ENCODE measurements around the gene SRRD.
"Not testable (repeated sequence)": the region's sequence is repeated elsewhere in the genome, so short reads cannot be mapped to it uniquely, and the experiment has no call there.

SRRD gene

DNA sequence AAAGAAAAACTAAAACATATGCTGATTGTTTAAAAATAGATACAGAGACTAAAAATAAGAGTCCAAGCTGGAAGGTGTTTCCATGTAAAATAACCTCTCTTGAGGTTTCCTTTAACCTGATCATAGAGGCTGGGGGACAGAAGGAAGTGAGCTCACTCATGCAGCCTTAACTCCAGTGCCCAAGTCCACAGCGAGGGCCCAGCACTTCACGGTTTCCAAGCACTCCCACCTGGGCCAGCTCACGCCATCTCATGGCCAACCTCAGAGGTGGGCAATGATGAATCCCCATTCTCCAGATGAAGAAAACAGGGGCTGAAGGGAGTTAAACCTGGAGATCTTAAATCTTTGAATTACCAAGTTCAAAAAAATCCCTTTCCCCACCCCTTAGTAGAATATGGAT, 43.5 kb downstream of the SRRD start:
- no peak overlapping the region for H3K4me2 ChIP-seq (ENCODE audit: low read length)
- peaks cover 13% of the 10 kb centered on the region for H3K4me1 ChIP-seq (ENCODE audit: low read length)
- H3K9ac ChIP-seq (ENCODE audit: low read length), result no peak overlapping the region
- no peaks in the 10 kb centered on the region for H4K20me1 ChIP-seq (ENCODE audit: insufficient read depth, low read length)
- H3K27ac ChIP-seq (ENCODE audit: low read length), result no peak overlapping the region
- no peak for TF ChIP-seq EZH2phosphoT487 (IDR thresholded peaks at IDR 0.05; ENCODE audit: low read depth)
- H3K27me3 ChIP-seq (ENCODE audit: low read depth, low read length), result no peaks in the 10 kb centered on the region
- H2AFZ ChIP-seq (ENCODE audit: low read depth, low read length), result no peak overlapping the region
- no peaks in the 10 kb centered on the region for H3K36me3 ChIP-seq (replicated peaks; ENCODE audit: low read depth, low read length)
- H3K4me3 ChIP-seq (ENCODE audit: low read length), result no peak overlapping the region
- H3K79me2 ChIP-seq (ENCODE audit: low read length), result no peaks in the 10 kb centered on the region
- no peaks in the 10 kb centered on the region for H3K9me3 ChIP-seq (ENCODE audit: insufficient read depth, low read length)

DNA sequence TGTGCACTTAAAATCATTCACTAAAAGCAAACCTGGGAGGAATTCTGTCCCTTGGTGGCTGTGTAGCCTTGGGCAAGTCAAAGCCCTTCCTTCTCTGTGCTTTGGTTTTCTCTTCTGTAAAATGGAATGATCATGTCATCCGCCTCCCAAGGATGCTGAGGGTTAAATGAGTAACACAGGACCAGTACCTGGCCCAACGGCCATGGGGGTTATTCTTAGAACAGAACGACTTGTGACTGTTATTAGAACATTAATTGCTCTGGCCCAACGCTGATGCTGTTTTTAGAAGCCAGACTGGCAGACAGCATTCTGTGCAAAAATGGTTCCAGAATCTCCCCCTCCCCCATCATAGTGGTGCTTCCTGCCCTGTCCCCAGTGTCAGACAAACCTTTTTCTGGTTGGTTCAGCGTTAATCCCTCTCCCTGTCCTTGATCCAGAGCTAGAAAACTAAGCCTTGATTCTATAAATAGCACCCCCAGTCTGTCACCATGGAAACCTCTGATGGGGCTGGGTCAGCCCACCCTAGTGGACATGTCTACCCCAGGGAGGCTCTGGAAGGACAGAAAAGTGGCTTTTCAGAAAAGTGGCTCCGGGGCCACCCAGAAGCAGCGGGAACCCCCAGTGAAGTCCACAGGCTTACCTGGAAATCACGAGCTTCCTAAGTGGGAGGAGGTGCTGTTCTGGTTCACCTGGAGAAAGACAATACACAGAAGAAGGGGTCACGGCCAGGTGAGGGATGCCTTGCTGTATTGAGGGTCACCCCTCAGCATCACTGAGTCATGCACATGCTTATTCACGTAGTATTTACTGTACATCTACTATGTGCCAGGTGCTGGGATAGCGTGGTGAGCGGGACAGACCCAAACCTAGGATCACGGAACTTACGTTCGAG, 44.1 kb downstream of the SRRD start:
- no peaks in the 10 kb centered on the region for H4K20me1 ChIP-seq (ENCODE audit: insufficient read depth, low read length)
- no peaks in the 10 kb centered on the region for H3K9me3 ChIP-seq (ENCODE audit: insufficient read depth, low read length)
- no peak for TF ChIP-seq CTCF (IDR thresholded peaks at IDR 0.05; ENCODE audit: low read depth, low read length)
- no peak for TF ChIP-seq EZH2phosphoT487 (IDR thresholded peaks at IDR 0.05; ENCODE audit: low read depth)
- no peaks in the 10 kb centered on the region for H3K79me2 ChIP-seq (ENCODE audit: low read length)
- no peak overlapping the region for H3K4me2 ChIP-seq (ENCODE audit: low read length)
- no peak overlapping the region for H3K9ac ChIP-seq (ENCODE audit: low read length)
- no peak overlapping the region for H2AFZ ChIP-seq (ENCODE audit: low read depth, low read length)
- H3K27me3 ChIP-seq (ENCODE audit: low read depth, low read length), result no peaks in the 10 kb centered on the region
- peaks cover 20% of the 10 kb centered on the region for H3K4me1 ChIP-seq (ENCODE audit: low read length)
- no peaks in the 10 kb centered on the region for H3K36me3 ChIP-seq (replicated peaks; ENCODE audit: low read depth, low read length)
- no peak overlapping the region for H3K4me3 ChIP-seq (ENCODE audit: low read length)
- no peak overlapping the region for H3K27ac ChIP-seq (ENCODE audit: low read length)

- not testable (repeated sequence) for H3K9ac ChIP-seq (ENCODE audit: low read length); H3K79me2 ChIP-seq (ENCODE audit: low read length); H2AFZ ChIP-seq (ENCODE audit: low read depth, low read length); H3K4me3 ChIP-seq (ENCODE audit: low read length); H4K20me1 ChIP-seq (ENCODE audit: insufficient read depth, low read length); H3K9me3 ChIP-seq (ENCODE audit: insufficient read depth, low read length); H3K4me2 ChIP-seq (ENCODE audit: low read length); H3K27me3 ChIP-seq (ENCODE audit: low read depth, low read length); H3K27ac ChIP-seq (ENCODE audit: low read length); H3K36me3 ChIP-seq (replicated peaks; ENCODE audit: low read depth, low read length)
- H3K4me1 ChIP-seq (ENCODE audit: low read length), result peaks cover 27% of the 10 kb centered on the region
These were observed 44.8 kb downstream of the SRRD start for GRCh38 chr22:26528518-26528917.

- no peak for TF ChIP-seq EZH2phosphoT487 (IDR thresholded peaks at IDR 0.05; ENCODE audit: low read depth)
- Histone ChIP-seq H3K4me2 (ENCODE audit: low read length) (no peak overlapping the region), H3K9ac (ENCODE audit: low read length) (no peak overlapping the region), H3K4me1 (ENCODE audit: low read length) (peaks cover 35% of the 10 kb centered on the region), H4K20me1 (ENCODE audit: insufficient read depth, low read length) (no peaks in the 10 kb centered on the region), H3K4me3 (ENCODE audit: low read length) (no peak overlapping the region), H3K79me2 (ENCODE audit: low read length) (no peaks in the 10 kb centered on the region), H3K27me3 (ENCODE audit: low read depth, low read length) (no peaks in the 10 kb centered on the region), H3K27ac (ENCODE audit: low read length) (no peak overlapping the region), H2AFZ (ENCODE audit: low read depth, low read length) (no peak overlapping the region), H3K9me3 (ENCODE audit: insufficient read depth, low read length) (no peaks in the 10 kb centered on the region), H3K36me3 (replicated peaks; ENCODE audit: low read depth, low read length) (no peaks in the 10 kb centered on the region)
These were observed 45.7 kb downstream of the SRRD start for GRCh38 chr22:26529345-26529744.

DNA sequence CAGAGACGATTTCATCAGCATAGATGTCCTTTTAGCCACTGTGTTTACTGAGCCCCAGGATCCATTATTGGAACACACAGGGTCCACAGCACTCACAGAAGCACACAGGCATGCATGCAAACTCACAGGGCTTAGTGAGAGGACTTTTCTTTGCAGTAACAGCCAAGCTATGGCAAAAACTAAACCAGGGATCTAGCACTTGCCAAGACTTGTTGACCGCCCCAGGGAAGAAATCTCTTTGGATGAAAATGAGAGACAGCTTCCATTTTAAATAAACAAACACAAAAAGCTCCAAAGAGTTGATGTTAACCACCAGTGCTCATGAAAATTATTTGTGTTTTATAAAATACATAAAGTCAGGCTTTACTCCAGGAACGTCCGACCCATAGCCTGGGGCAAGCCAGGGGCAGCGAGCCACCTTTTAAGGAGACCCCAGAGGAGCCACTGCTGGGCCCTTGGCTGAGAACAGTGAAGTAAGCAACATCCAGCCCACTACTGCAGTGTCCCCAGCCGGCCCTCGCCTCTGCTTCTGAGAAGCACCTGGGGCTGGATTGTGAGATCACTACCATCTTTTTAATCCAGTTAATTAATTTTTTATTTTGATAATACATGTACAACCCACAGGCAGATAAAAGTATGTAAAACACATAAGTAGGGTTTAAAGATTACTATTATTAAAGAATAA, 50.6 kb downstream of the SRRD start:
- Histone ChIP-seq H4K20me1 (ENCODE audit: insufficient read depth, low read length) (no peaks in the 10 kb centered on the region), H3K79me2 (ENCODE audit: low read length) (no peaks in the 10 kb centered on the region), H3K27me3 (ENCODE audit: low read depth, low read length) (no peaks in the 10 kb centered on the region), H3K4me2 (ENCODE audit: low read length) (peak overlapping the region; percentile 65), H3K4me3 (ENCODE audit: low read length) (peak overlapping the region; percentile 12; the same call in 1 of the 2 replicates), H3K9ac (ENCODE audit: low read length) (peak overlapping the region; percentile 44), H3K36me3 (replicated peaks; ENCODE audit: low read depth, low read length) (no peaks in the 10 kb centered on the region), H2AFZ (ENCODE audit: low read depth, low read length) (peak overlapping the region; percentile 4; the same call in 1 of the 2 replicates), H3K4me1 (ENCODE audit: low read length) (peaks cover 49% of the 10 kb centered on the region), H3K9me3 (ENCODE audit: insufficient read depth, low read length) (no peaks in the 10 kb centered on the region), H3K27ac (ENCODE audit: low read length) (peak overlapping the region; percentile 63)
- no peak for TF ChIP-seq CTCF (IDR thresholded peaks at IDR 0.05; ENCODE audit: low read depth, low read length)
- no peak for TF ChIP-seq EZH2phosphoT487 (IDR thresholded peaks at IDR 0.05; ENCODE audit: low read depth)
